Activated CD8-positive, alpha-beta memory T cell treated with anti-CD3 and anti-CD28 coated beads, Interleukin-2, amount 50 U/mL, for 24 hours (primary cell): ENCODE measurements around the gene AGER.
A peak's percentile ranks its signal among the peaks of the same experiment; 100 is the strongest.
"Not testable (repeated sequence)": the region's sequence is repeated elsewhere in the genome, so short reads cannot be mapped to it uniquely, and the experiment has no call there.

Experiments used
- DNase-seq: peaks from one replicate; pipeline ENCODE4 v3.0.0-alpha.2; 2020; ENCODE audit errors: extremely low read depth

The AGER gene

GRCh38 chr6:32186151-32186840, 2.2 kb upstream of the AGER start:
- DNase-seq = not testable (repeated sequence)

- DNase-seq = not testable (repeated sequence)
Measured at GRCh38 chr6:32185681-32186131, 1.7 kb upstream of the AGER start.

- DNase-seq = no peak
Measured at GRCh38 chr6:32183483-32184083, 470 bp downstream of the AGER start.

GRCh38 chr6:32183030-32183429, 1.0 kb downstream of the AGER start:
- DNase-seq = no peak

- no peak for DNase-seq
Measured at GRCh38 chr6:32182555-32182981, 1.5 kb downstream of the AGER start.

DNA sequence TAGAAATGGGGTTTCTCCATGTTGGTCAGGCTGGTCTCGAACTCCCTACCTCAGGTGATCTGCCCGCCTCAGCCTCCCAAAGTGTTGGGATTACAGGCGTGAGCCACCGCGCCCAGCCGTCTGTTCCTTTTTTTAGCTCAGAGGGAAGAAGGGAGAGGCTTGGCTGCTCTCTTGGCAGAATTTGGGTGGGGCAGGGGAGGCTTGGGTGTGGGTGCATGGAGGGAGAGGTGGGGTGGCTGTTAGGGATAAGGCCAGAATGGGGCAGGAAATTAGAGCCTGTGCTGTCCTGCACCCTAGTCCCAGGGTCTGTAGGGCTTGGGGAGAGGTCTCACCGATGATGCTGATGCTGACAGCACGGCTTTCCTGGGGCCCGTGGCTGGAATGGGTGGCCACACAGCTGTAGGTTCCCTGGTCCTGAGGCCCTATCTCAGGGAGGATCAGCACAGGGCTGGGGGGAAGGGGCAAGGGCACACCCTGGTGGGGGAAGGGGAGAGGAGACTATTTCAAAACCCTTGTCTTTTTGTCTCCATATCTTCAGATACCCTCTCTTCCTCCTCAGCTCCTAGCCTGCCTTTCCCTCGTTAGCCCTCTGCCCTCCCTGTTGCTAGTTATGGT, 2.0 kb downstream of the AGER start:
- DNase-seq = no peak

DNA sequence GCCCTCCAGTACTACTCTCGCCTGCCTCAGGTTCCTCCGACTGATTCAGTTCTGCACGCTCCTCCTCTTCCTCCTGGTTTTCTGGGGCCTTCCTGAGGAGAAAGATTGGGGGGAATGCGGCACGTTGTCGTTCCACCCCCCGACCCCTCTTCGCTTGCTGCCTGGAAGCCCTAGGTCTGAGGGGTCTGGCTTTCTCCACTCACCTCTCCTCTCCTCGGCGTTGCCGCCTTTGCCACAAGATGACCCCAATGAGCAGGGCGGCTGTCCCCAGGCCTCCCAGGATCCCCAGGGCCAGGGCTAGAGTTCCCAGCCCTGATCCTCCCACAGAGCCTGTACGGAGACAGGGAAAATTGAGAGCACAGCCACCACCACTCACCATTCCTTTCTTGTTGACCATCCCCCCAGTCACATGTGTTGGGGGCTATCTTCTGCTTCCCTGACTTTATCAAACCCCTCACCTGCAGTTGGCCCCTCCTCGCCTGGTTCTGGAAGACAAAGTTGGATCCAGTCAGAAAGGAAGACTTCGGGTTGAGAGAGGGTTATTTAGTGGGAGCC, 2.8 kb downstream of the AGER start:
- DNase-seq = no peak

GRCh38 chr6:32179766-32180405, 4.2 kb downstream of the AGER start:
- no peak for DNase-seq

- DNase-seq = no peak
Measured at GRCh38 chr6:32178547-32179440, 5.3 kb downstream of the AGER start.

GRCh38 chr6:32177788-32178546, 6.1 kb downstream of the AGER start, which contains the start of gene RNF5:
RNF5 (plus strand) TSS chr6:32178405; CDS start chr6:32178512, 107 bp downstream.
- peak; percentile 84 for DNase-seq

- DNase-seq = no peak
Measured at GRCh38 chr6:32177183-32177787, 6.8 kb downstream of the AGER start.

GRCh38 chr6:32176476-32177182, 7.4 kb downstream of the AGER start:
- DNase-seq = no peak

DNA sequence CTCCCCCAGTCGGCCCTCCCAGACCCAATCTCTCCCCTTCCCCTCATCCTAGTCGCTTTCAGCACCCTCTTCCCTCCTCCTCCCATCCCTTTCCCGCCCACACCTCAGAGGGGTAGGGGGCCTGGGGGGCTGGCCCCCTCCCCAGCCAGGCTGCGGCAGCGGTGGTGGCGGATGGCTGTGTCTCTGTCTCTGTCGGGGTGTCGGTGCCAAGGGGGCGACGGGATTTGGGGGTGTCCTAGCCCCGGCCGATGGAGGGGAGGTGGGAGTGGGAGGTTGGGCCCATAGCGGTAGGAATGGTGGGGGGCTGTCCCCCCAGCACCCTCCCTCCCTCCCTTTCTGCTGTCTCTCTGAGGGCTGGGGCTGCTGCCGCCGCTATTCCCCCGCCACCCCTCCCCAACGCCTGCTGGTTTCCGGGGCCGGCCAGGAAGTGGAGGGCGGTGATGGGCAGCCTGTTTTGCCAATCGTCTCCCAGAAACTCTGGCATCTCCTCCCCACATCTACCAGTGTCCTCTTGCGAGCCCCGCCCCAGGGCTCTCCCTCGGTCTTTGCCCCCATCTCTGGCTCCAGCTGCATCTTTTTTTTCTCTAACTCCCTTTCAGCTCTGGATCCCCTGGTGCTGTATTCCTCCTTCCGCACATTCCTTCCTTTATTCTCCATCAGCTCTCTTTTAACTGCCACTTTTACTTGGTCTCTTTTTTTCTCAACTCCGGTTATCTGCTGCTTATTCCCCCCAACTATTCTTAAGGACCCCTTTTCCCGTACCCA, 8.2 kb downstream of the AGER start, which contains the start of gene AGPAT1:
Gene AGPAT1 (minus strand): TSS at position 374 of the 765 bp plus-strand sequence. CDS start 4,588 bp downstream, outside the sequence.
- DNase-seq = peak; percentile 95

DNA sequence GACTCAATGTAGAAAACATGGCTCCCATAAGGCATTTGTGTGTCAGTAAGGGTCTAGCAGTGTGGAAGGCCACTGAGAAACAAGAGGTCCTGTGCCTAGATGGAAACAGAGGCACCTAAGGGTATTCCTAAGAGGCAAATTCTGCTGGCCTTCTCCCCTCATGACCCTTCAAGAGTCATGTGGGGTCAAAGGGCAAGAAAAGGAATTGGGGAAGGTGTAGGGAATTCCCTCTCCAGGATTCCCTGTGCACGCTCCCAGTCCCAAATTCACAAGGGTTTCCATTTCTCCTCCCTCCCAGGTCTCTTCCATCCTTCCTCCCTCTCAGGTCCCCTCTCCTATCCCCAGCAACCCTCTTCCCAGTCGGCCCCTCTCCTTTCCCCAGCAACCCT, 8.7 kb downstream of the AGER start:
- DNase-seq = no peak

DNA sequence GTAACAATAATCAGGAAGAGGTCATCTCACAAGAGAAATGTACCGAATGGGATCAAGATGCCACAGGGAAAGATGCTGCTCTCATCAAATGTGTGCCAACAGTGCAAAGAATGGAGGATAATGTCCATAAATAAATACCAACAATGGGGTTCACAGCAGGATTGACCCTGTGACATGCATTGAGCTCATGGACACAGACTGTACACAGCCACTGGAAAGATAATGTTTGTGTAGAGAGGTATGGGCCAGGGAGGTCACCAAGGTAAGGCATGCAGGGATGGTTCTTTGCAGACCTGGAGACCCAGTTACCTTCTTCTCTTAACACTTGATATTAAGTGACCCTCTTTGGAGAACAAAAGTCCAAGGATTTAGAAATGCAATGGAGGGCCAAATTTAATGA, 9.6 kb downstream of the AGER start:
- DNase-seq = no peak

GRCh38 chr6:32173051-32173727, 10.9 kb downstream of the AGER start:
- no peak for DNase-seq

GRCh38 chr6:32171234-32171633, 12.8 kb downstream of the AGER start:
- no peak for DNase-seq

GRCh38 chr6:32170294-32170693, 13.8 kb downstream of the AGER start:
- no peak for DNase-seq
